CD1c-positive myeloid dendritic cell (primary cell): Measurements from ENCODE around the gene CRIP1.

ENCODE experiments used
- DNase-seq: peaks from one replicate; pipeline ENCODE4 v3.0.0-alpha.2; 2016; ENCODE audit errors: extremely low spot score

Gene CRIP1

DNA sequence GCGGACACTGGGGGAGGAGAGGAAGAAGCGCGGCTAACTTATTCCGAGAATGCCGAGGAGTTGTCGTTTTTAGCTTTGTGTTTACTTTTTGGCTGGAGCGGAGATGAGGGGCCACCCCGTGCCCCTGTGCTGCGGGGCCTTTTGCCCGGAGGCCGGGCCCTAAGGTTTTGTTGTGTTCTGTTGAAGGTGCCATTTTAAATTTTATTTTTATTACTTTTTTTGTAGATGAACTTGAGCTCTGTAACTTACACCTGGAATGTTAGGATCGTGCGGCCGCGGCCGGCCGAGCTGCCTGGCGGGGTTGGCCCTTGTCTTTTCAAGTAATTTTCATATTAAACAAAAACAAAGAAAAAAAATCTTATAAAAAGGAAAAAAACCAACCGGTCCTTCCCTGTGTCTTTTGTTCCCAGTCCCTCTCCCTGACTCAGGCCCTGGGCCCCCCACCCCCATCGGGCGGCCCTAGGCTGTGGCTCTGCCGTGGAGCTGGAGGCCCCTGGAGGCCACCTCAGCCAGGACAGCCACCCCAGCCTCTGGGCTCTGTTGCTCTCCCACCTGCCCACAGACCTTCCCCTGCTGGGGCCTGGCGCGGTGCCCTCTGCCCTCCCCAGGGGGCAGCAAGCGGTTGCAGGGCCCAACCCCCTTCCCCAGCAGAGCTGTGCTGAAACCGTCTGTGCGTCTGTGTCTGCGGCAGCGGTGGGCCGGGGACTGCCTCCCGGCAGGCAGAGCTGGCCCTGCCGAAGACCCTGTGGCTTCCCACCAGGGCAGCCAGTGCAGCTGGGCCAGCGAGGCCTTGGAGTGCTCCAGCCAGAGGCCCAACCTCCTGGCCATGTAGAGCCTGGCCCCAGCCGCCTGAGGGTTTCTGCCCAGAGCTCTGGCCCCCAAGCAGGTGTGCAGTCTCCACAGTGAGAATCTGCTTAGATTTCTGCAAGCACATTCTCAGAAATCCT is 16.1 kb upstream of the CRIP1 start:
- DNase-seq: no peak

DNA sequence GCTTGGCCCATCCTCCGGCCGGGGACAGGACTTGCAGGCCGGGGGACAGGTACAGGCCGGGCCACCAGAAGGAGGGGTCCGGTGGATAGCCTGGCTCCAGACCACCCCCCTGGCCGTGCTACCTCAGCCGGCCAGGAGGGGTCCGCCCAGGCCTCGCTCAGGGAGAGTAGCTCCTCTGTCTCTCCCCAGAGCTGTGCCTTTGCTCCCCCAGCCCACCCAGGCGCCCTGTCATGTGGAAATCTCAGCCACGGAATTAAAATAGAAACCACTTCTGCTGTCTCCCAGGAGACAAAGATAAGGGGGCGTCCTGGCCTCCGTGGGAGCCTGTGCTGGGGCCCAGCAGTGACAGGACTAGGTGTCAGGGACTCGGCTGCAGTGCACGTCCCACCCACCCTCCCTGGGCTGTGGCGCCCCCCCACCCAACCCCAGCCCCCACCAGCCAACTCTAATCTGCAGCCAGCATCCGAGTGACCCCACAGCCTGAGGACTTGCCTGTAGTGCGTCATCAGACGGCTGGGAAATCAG is 15.3 kb upstream of the CRIP1 start:
- DNase-seq: no peak

DNA sequence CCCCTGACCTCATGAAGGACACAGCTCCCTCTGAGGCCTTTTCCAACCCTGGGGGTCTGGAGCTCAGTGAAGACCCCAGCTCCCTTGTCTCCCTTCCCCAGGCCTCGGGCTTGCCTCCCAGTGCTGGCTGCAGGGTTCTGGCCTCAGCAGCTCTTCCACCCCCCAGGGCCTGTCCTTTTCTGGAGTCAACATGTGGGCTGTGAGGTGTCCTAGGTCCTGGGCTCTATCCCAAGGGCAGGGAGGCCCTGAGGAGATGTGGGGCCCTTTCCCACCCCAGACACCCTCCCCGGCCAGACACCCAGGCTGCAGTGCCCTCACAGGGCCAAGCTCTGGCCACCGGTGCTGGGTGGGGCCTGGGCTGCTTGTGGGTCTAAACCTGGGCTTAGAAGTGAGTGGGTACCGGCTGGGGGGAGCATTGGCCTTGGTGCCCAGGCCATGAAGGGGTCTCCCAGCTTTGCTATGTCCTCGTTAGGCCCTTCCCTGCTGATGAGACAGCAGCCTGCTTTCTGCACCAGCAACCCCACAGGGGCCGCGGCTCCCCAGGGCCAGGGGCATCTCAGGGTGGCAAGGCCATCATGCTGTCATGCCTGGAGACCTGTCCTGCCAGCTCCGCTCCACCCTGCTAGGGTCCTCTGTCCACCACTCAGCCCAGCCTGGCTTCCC is 14.7 kb upstream of the CRIP1 start:
- DNase-seq: no peak

DNA sequence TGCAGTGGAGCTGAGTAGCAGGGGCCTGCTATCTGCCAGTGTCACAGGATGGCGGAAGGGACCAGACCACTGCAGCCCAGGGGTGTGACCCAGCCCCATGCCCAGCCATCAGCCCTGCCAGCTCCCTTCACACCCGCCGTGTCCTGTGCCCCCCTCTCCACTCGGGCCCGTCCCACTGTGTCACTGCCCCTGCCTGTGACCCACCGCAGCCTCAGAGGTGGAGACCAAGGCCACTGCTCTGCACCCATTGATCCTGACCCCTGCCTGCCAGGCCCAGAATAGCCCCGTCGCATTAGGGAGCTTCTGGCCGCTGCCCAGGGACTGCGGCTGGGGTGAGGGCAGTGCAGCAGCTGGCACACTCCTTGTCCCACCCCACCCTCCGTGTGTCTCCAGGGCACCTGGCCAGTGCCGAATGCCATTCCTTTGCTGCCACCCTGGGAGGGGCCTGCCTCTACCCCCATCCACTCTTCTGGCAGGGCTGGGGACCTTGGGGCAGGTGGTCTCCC is 14.1 kb upstream of the CRIP1 start:
- DNase-seq: no peak

DNA sequence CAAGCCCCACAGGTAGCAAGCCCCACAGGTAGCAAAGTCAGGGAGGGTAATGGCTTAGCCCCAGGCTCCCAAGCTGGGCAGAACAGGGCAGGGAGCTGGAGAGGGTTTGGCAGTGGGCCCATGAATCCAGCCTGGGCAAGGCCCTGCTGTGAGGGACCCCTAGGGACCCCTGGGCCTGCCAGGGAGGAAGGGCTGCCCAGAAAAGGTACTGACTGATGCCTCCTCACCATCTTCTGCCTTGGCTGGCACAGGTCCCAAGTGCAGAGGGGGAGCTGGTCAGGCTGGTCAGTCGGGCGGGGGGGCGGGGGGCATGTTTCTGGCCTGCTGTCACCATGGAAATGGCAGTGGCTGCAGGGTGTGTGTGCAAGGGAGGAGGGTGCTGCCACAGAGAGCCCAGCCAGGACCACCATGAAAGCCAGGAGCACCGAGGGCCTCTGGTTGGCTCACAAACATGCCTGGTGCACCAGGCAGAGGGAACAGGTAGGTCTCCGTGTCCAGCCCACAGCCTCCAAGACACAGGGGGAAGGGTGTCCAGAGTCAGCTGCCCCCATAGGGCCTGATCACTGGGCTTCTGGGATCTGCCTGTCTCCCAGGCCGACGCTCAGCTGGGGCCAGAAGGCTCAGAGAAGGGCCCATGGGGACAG is 13.5 kb upstream of the CRIP1 start:
- DNase-seq: no peak

DNA sequence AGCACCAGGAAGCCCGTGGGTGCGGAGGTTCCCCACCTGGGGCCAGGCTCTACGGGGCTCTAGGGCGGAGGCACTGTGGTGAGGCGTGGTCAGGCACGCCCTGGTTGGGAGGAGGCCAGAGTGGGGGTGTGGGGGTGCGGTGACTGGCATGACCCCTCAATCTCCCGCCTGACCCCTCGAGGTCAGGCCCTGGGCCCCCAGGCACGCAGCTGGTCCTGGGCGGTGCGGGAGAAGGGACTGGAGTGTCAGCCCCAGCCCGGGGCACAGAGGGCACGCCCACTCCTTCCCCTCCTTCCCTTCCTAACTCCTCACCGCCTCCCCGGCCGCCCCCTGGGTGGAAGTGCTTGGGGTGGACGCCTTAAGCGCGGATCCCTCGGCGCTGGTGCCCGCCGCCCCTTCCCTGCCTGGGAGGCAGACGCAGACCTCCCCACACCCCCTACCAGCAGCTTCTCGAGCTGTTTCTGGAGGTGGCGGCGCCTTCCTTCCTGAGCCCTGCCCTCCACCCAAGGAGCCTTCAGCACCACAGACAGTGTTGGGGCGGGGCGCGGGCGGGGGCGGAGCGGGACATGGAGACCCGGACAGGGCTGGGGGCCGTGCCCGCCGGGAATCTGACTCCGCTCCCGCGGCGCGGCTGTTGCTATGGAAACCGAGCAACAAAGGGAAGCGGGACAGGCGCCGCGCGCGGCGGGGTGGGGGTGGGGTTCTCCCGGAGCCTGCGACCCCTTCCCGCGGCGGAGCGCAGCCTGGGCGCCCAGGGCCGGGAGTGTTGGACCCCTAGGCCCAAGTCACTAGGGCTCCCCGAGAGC is 12.8 kb upstream of the CRIP1 start:
- peak; percentile 71 for DNase-seq

DNA sequence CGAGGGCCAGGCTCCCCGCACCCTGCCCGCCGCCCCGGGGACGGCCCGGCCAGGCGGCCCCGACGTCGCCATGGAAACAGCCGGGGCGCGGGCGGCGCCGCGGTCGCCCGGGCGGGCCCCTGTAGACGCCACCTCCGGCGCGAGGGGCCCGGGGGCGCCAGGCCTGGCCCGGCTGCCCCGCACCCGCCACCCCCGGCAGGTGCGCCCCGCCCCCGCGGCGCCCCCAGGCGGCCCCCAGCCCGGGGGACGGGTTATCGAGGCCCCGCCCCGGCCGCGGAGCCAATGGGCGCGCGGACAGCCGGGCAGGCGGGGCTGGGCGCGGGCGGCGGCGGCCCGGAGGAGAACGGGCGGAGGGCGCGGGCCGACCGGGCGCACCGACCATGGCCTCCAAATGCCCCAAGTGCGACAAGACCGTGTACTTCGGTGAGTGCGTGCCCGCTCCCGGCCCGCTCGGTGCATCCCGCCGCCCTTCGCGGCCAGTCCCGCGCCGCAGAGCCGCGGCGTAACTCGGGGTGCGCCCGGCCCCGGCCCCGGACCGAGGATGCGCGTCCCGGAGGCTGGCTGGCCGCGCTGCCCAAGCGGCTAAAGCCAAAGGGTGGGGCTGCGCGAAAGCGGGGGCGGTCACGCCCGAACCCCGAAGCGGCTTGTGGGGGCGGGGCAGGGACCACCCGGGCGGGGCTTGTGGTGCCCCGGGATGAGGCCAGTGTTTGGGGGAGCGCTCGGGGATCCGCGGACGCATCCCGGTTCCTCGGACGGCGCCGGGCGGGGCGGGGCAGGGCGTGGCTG is 12.0 kb upstream of the CRIP1 start, which contains the start of gene CRIP2:
TSS of gene CRIP2 (plus strand) at position 339 of the 786 bp plus-strand sequence. CDS start at position 381, 42 bp downstream.
- DNase-seq: no peak

DNA sequence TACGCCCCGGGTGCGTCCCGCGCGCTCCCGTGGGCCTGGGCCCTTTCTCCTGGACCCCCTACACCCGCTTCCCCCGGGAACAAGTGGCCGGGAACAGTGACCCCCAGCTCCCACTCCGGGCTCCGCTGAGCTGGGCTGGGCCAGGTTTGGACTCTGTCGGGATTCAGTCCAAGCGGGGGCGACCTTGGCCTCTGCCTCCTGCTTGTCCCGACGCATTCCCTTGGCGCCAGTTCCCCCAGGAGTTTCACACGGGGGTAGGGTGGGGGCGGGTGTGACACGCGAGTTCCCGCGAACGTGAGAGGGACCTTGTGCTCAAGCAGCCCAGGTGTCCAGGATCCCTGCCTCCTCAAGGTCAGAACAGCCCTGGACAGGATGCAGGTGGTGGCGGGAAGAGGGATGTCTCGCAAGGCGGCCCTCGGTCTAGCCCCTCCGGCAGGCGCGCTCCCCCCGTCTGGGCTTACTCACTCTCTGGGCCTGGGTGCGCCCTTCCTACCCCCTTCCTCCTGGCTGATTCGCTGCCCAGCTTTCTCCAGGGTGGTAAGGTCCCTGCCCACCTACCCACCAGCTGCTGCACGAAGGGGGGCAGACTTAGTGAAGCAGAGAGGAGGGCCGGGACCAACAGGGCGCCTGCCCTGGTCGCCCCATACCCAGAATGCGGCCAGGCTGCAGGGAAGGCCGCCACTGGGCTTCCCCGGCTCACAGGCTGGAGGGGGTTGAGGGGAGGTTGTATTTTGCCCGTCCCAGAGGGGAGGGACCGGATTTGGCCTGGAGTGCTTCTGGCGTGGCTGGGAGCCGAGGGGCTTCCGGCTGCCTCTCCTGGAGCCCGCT is 11.2 kb upstream of the CRIP1 start:
- no peak for DNase-seq

DNA sequence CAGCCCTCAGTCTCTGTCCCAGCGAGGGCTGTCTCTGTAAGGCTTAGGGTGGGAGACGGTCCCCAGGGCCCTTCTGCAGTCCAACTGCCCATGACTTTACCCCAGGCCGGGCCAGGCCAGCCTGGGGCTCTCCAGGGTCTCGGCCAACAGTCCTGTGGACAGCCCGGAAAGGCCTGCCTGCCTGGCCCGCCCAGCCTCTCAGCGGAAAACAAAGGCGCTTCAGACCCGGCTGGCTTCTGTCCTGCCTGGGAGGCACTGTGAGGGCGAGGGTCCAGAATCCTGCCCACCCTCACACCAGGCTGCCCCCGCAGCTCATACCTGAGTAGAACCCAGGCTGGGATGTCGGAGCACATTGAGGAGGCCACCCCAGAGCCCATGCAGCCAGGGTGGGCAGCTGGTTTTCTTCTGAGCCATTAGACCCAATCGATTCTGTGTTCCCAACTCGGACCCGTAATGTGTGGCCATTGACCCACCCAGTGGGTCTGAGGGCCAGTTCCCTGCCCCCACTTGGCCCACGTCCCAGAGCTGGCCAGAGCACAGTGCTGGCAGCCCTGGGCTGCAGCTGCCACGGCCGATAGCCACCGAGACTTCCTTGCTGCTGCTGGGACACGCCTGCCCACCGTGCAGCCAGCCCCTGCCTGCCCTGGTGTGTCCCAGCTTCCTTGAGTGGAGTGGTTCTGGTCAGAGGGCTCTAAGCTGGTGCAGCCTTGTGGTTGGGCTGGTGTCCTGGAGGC is 10.4 kb upstream of the CRIP1 start:
- no peak for DNase-seq

DNA sequence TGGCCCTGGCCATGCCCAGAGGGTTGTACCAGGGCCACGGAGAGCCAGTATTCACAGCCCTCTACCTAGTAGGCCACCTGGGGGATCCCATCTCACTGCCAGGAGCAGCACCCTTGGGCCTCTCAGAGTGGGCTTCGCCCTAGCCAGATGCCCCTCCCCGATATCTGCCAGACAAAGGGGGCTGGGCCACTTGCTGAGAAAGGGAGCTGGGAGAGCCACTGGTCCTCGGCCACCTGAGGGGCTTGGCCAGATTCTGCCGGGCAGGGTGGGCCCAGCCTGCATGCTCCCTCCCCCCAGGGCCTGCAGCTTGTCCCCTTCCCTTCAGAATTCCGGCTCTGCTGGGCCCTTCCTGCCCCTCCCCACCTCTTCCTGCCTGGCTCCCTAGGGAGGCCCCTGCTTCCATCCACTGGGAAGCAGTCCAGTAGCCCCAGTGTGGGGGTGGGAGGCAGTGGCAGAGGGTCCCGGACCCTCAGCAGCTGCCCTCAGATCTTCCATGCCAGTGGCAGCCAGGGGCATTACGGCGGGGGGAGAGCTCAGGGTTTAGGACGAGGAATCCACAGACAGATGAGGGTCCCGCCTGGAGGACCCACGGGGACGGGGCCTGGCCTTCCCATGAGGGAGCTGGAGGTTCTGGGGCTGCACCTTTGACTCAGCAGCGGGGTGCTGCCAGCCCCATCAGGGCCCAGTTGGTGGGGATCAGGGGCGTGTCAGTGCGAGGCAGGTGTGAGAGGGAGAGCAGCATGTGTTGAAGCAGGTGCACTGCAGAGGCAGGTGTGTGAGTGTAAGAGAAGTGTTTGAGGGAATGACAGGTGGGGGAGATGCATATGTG is 9.6 kb upstream of the CRIP1 start:
- DNase-seq: no peak

DNA sequence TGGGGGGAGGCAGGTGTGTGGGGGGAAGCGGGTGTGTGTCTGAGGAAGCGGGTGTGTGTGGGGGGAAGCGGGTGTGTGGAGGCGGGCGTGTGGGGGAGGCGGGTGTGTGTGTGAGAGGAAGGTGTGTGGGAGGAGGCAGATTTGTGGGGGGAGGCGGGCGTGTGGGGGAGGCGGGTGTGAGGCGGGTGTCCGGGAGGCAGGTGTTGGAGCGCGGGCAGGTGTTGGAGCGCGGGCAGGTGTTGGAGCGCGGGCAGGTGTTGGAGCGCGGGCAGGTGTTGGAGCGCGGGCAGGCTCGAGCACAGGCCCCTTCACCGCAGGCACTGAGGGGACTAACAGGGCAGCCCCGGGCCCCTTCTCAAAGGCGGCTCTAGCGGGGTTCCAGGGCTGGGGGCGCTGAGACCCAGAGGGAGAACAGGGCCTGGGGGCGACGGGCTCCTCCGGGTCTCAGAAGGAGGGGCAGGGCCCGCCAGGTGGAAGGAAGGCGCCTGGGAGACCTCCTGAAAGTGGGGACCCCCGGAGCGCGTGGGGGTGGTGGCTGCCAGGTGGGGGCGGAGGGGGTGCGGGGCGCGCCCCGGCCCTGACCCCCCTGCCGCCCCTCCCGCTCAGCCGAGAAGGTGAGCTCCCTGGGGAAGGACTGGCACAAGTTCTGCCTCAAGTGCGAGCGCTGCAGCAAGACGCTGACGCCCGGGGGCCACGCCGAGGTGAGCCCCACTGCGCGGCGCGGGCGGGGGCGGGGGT is 8.9 kb upstream of the CRIP1 start:
- peak; percentile 35 for DNase-seq

DNA sequence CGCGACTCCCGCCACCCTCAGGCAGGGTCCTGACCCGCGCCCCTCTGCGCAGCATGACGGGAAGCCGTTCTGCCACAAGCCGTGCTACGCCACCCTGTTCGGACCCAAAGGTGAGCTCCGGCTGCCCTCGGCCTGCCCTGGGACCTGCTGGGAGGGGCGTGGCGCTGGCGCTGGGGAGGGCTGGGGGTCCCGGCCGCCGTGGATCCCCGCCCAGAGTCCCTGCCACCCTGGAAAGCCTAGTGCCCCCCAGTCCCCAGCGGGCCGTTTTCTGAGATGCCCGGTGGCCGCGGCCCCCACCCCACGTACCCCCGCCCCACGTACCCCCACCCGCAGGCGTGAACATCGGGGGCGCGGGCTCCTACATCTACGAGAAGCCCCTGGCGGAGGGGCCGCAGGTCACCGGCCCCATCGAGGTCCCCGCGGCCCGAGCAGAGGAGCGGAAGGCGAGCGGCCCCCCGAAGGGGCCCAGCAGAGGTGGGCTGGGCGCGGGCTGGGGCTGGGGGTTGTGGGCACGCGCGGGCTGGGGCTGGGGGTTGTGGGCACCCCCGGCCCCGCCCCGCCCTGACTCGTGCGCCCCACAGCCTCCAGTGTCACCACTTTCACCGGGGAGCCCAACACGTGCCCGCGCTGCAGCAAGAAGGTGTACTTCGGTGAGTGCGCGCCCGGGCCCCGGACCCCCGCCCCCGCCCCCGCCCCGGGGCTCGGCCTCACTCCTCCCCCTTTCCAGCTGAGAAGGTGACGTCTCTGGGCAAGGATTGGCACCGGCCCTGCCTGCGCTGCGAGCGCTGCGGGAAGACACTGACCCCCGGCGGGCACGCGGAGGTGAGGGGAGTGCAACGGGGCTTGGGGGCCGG is 8.1 kb upstream of the CRIP1 start:
- no peak for DNase-seq

DNA sequence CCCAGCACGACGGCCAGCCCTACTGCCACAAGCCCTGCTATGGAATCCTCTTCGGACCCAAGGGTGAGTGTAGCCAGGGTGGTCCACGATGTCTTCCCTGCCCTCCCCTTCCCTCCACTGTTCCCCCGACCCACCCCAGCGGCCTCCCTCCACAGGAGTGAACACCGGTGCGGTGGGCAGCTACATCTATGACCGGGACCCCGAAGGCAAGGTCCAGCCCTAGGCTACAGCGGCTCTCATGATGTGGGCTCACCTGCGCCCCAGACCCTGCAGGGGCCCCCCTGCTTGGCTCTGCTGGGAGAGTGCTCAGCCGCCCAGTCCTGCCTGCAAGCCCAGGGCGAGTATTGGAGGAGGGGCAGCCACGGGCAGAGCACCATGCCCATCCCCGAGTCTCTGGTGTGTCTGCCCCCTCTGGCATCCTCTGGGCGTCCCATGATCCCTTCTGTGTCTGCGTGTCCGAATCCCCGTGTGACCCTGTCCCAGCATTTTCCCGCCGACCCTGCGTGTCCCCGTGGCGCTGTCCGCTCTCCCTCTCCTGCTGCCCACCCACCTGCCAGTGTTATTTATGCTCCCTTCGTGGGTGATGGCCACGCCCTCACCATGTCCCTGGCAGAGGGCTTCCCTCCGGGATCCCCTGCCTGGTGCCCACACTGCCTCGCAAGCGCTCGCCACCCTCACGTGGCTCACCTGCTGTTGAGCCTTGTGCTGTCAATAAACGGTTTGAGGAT is 7.1 kb upstream of the CRIP1 start:
- DNase-seq: no peak

DNA sequence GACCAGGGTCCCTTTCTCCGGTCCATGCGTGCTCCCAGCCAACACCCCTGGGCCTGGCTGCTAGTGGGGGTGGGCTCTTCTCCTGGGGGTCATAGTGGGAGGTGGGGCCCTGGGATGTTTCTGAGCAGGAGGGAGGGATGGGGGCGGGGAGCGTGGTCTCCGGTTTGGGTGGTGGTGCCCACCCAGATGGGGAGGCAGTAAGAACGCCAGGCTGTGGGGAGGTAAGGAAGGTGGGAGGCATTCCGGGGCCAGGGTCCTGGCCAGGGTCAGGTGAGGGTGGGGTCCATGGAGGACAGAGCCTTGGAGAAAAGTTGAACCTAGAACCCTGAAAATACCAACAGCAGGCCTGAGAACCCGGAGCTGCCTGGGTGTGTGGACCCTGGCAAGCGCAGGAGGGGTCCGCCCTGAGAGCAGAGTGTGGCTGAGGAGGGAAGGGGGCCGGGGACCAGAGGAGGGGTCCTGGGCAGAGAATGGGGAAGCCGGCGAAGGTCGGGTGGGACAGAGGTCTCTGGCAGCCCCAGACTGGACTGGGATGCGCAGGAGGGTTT is 6.4 kb upstream of the CRIP1 start:
- DNase-seq: no peak
